ENCODE measurements around the gene DNAAF9.
"Not testable (repeated sequence)": the region's sequence is repeated elsewhere in the genome, so short reads cannot be mapped to it uniquely, and the experiment has no call there.

DNAAF9 gene

DNA sequence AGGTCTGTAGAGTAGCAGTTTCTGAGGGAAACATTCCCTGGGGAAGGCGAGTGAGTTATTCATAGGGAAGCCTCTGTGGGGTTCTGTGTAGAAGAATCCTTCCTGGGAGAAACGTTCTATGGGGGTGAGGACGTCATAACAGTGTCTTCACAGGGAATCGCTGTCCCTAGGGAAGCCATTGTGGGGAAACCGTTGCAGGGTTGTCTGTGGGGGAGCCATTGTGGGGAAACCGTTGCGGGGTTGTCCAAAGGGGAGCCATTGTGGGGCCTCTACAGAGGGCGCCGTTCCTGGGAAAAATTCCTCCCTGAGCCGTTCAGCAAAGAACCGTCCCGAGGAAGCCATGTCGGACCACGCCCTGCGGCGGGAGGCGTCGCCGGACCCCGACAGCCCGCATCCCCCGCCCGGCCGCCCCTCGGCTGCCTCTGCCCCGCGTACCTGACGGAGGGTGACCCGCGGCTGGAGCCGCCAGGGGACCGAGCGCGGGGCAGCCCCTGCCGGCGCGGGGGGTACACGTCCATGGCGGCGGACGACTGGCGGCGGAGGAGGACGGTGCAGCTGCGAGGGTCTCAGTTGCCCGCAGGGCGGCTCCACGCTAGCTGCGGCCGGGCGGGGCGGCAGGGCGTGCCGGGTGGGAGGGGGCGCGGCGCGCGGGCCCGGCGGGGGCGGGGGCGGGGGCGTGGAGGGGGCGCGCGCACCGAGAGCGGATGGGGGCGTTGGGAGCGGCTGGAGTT, at the start of gene DNAAF9:
Gene DNAAF9 (minus strand): TSS at position 630 of the 731 bp plus-strand sequence. CDS start 112 bp downstream, at position 518.
- peak; percentile 55 for DNase-seq

DNA sequence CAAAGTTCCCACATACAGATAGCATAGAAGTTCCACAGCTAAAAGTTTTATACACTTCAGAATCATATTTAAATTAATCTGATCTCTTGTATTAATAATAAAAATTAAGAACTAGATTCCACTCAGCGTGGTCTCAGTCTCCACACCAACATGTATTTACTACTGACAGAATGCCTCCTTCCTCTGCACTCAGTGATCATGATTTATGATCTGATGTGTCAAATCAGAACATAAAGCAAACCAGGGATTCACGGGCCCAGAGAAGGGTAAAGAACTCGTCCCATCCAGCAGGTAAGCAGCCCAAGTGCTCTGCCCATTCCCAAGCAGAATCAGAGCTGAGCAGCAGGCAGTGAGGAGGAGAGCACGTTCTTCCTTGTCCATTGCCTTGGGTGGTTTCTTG, 49.2 kb upstream of the DNAAF9 start:
- no peak for DNase-seq

DNA sequence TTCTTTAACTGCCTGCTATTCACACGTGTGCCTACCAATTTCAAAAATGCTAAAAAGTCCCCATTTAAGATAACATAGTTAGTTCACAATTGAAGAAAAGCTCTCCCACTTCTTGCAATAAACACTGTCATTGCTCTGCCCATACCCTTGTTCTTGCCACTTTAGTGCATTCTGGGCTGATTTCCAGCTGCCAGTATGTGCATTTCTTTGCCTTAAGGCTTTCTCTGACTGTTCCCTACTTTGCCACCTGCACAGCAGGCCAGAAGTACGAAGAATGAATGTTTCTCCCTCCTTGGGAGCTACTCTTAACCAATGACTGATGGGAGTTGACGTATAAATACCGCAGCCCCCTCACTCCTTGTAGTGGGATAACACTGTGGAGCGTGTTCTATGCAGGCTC, 47.4 kb upstream of the DNAAF9 start:
- no peak for DNase-seq

DNA sequence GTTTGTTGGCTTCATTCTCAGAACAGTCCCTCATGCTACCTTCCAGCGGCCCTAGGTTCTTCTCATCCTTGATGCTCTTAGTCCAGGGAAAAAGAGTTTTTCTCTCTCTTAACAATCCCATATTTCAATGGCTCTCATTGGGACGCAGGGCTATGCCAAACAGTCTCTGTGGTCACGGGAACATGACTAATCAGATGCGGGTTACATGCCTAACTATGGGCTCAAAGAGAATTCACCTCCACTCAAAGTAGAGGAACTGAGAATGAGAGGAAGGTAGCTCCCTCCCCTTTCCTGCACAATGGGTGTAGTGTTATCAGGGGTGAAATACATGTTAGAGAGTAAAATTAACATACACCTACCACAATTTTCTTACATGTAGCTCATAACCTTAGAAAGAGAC, 45.2 kb upstream of the DNAAF9 start:
- no peak for DNase-seq

DNA sequence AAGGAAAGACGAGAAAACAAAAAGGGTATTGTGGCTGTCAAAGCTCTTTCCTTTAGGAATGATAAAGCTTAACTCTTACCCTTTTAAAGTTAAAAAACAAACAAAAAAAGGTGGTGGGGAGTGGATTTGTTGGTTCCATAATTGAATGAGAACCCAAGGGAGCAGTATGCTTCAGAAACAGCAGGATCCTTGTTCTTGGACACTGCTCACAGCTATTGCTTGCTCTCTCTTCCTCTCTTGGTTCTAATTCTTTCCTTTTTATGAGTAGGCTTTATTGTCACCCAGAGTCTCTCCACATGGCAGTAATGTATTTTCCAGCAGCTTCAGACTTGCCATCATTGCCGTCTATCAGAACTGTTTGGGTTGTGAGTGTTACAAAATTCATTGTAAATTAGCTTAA, 44.7 kb upstream of the DNAAF9 start:
- no peak for DNase-seq

DNA sequence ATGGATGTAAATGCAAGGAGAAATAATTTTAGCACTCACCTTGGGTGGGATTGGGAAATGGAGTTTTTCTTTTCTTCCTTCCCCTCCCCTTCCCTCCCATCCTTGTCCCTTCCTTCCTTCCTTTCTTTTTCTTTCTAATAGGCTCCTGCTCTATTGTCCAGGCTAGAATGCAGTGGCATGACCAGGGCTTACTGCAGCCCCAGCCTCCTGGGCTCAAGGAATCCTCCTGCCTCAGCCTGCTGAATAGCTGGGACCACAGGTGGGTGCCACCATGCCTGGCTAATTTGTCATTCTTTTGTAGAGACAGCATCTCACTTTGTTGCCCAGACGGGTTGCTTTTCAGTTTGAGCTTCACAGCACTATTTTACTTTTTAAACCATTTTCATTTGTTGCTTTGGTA, 41.9 kb upstream of the DNAAF9 start:
- no peak for DNase-seq

DNA sequence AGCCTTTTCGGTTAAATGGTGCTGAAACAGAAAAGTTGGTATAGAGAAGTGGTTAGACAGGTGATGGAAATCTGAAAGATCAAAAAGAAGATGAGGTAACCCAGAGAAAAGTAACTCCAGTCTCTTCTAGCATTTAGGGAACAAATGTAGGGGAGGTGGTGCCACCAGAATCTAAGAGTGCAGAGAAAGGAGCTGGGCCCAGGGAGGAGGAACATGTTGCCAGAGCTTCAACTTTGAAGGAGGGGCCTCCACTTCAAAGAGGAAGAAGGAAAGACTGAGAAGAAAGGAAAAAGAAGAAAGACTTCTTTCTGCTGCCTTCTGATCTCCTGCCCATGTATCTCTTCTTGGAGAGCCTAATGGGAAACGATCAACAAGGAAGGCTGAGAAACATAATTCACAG, 39.9 kb upstream of the DNAAF9 start:
- DNase-seq, result no peak

DNA sequence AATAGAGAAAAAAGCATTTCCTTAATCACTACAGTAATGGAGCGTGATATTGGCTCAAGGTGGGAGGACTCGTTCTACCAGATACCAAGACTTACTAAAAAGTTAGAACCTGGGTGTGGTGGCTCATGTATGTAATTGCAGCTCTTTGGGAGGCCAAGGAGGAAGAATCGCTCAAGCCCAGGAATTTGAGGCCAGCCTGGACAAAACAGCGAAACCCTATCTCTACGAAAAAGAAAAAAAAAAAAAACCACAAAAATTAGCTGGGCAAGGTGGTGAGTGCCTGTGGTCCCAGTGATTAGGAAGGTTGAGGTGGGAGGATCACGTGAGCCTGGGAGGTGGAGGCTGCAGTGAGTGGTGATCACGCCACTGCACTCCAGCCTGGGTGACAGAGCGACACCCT, 39.3 kb upstream of the DNAAF9 start:
- DNase-seq, result no peak

DNA sequence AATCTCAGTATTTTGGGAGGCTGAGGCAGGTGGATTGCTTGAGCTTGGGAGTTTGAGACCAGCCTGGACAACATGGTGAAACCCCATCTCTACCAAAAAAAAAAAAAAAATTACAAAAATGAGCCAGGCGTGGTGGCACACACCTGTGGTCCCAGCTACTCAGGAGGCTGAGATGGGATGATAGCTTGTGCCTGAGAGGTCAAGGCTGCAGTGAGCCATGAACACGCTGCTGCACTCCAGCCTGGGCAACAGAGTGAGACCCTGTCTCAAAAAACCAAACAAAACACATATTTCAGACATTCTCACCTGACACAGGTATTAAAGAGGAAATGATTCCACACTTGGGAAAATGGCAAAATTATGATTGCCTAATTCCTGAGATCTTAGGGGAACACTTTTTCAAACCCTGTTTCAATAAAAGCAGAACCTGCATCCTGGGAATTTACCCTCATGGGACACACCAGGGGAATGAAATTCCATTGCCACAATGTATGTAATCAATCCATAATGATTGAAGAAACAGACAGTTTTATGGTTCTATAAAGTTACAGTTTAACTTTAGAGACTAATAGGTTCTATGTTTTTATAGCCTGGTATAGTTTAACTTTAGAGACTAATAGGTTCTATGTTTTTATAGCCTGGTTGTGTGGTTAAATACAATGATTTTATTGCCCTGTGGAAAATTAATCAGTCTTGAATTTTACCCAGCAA, 29.6 kb upstream of the DNAAF9 start:
- no peak for DNase-seq

DNA sequence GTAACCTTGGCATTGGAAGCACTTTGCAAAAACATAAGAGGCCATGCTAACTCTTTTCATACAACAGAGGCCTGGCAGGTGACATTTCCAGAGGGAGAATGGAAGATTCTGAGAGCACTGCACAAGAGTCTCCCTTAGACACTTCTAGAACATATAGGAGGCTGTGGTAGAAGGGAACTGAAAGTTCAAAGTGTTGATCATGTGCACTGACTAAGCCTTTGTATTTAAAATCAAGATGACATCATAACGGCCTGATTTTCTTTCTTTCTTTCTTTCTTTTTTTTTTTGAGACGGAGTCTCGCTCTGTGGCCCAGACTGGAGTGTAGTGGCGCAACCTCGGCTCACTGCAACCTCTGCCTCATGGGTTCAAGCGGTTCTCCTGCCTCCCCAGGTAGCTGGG, 26.8 kb upstream of the DNAAF9 start:
- no peak for DNase-seq

DNA sequence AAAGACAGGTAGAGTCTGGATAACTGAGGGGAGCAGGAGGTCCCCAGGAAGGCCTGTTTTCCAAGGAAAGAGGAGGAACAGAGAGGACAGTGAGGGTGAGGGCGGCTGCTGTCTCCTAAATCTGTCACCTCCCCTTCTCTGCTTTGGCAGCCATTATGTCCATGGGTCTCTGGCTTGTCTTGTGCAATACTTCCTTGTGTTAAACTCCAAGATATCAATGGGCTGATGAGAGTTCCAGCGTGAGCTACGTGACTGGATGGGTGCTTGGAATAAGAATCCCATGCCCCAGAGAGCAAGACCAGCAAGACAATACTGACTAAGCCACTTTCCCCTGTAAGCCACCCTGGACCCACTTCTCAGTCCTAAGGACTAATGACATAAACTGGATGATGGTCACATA, 26.3 kb upstream of the DNAAF9 start:
- no peak for DNase-seq

DNA sequence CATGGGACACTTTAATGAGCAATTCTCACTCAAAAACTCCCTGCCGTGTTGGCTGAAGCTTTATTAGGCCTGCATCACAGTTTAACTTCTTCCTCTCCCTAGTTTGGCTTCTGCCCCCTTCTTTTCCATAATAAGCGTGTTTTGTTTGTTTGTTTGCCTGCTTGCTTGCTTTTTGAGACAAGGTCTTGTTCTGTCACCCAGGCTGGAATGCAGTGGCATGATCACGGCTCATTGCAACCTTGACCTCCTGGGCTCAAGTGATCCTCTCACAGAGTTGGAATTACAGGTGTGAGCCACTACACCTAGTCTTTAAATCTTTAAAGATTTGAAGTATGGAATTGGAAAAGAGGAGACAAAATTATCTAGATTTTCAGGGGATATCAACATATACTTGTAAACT, 25.4 kb upstream of the DNAAF9 start:
- DNase-seq, result no peak

DNA sequence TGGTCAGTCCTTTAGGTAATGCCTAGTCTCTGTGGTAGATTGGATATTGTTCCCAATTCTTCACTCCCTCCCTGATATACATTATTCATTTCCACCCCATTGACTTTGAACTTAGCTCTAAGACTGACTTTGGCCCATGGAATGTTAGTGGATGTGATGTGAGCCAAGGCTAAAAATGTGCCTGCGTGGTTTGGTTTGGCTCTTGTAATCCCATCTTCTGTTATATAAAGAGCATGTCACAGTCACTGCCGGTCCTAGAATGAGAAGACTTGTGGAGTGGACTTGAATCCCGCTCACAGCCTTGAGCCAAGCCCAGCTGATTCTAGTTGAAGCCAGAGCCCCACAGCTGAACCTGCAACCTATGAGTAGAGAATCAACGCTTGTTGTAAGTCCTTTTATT, 23.6 kb upstream of the DNAAF9 start:
- DNase-seq, result no peak

DNA sequence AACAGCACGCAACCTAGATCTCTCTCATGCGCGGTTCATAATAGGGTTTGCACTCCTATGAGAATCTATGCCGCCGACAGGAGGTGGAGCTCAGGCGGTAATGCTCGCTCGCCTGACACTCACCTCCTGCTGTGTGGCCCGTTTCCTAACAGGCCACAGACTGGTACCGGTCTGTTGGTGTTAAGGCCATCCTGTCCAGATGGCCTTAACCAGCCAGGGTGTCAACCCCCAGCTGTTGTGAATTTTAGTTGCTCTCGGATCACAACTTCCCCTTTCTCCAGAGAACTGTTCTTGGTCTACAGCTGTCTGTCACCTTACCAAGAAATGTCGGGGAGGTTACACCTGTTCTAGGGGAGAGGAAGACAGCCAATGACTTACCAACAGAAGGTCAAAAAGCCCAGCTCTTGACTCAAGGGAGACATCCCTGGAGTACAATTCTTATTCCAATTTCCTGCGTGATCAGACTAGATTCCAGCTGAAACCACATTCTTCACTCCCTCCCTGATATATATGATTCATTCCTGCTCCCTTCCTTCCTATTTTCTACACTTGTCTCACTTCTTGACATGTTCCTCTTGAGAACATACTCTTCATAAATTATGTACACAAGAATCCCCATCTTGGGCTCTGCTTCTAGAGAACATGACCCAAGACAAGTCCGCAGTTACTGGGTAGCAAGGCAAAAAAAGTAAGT, 23.1 kb upstream of the DNAAF9 start:
- no peak for DNase-seq

DNA sequence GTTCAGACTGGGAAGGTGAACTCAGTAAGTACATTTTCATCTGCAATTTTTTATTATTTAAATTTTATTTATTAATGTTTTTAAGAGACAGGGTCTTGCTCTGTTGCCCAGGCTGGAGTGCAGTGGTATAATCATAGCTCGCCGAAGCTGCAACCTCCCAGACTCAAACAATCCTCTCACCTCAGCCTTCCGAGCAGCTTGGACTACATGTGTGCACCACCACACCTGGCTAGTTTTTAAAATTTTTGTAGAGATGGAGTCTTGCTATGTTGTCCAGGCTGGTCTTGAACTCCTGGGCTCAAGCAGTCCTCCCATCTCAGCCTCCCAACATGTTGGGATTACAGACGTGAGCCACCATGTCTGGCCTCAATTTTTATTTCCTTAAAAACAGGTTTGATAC, 19.3 kb upstream of the DNAAF9 start:
- DNase-seq, result not testable (repeated sequence)

DNA sequence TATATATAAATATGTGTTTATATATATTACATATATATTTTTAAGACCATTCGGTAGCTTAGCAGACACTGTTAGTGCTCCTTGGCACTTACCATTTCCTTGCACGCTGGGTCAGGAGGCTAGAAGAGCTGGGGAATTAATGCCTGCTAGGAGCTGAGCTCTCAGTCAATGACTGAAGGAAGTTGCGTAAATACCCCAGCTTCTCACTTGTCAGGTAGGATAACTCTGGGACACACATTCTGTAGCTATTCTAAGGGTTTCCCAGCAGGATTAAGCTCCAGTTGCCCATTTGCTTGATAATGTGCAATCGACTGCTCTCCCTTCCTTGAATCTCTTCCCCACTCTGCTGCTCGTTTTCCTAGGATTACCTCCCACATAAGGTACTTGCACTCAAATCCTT, 15.7 kb upstream of the DNAAF9 start:
- no peak for DNase-seq

DNA sequence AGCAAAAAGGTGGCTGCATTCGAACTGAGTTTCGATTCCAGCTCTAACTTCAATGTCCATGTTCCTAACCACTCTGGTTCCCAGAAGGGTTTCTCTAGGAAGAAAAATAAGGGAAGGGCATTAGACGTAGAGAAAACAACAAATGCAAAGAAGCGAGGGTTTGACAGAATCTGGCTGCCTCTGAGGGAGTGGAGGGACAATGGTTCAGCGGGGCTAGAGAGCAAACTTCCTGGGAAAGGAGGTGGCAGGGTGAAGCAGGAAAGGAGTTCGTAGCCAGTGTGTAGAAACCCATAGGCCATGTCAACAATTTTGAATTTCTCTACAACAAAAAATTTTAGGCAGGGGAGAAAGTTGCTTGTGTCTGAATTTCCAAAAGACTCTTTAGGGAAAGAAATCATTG, 14.5 kb upstream of the DNAAF9 start:
- DNase-seq, result no peak

DNA sequence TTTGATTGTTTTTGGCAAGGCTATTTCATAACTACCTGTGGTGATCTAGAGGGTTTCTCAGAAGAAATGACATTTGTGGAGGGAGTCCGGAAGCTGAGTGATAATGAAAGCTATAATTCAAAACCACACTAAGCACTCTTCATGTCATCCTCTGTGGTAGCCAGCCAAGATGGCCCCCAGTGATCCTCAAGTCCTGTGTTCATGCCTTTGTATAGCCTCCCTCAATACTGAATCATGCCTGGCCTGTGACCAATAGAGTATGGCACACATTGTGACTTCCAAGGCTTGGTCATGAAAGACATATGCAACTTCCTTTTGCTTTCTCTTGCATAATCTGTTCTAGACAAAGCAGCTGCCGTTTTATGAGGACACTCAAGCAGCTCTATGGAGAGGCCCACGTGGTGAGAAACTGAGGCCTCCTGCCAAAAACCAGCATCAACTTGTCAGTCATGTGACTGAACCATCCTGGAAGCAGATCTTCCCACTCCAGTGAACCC, 12.8 kb upstream of the DNAAF9 start:
- no peak for DNase-seq

DNA sequence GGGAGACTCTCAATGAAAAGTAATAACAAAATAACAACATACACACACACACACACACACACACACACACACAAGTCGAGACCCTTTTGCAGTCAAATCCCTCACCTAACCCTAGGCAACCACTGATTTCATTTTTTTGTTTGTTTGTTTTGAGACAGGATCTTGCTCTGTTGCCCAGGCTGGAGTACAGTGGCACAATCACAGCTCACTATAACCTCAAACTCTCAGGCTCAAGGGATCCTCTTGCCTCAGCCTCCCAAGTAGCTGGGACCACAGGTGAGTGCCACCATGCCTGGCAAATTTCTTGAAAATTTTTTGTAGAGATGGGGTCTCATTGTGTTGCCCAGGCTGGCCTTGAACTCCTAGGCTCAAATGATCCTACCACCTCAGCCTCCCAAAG, 10.7 kb upstream of the DNAAF9 start:
- not testable (repeated sequence) for DNase-seq

DNA sequence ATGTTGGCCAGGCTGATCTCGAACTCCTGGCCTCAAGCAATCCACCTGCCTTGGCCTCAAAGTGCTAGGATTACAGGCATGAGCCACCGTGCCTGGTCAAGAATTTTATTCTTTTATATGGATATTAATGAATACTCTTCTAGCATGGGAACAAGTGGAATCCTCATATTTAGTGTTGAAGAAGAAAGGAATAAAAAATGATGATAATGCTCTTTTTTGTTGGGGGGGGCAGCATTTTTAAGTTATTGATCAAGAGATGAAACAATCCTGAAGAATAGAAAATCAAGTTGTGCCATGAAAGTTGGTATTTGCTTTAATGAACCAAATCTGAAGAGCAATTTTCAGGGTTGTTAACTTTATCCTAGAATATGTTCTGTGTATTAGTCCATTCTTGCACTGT, 6.7 kb upstream of the DNAAF9 start:
- no peak for DNase-seq

DNA sequence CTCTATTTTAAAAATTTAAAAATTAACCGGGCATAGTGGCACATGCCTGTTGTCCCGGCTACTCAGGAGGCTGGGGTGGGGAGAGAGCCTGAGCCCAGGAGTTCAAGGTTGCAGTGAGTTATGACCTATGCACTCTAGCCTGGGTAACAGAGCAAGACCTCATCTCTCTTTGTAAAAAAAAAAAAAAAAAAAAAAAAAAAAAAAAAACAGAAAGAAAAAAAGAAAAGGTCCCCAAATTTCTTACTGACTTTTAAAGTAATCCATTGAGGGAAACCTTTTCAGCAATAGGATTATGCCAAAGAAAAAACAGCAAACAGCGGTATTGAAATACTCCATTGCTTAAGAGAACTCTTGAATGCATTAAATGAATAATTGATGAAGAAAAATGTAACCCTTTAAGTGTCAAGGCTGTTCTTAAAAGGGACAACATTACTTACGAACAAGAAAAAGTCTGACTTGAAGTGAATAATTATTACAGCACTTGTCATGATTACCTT, 6.0 kb upstream of the DNAAF9 start:
- DNase-seq, result no peak

DNA sequence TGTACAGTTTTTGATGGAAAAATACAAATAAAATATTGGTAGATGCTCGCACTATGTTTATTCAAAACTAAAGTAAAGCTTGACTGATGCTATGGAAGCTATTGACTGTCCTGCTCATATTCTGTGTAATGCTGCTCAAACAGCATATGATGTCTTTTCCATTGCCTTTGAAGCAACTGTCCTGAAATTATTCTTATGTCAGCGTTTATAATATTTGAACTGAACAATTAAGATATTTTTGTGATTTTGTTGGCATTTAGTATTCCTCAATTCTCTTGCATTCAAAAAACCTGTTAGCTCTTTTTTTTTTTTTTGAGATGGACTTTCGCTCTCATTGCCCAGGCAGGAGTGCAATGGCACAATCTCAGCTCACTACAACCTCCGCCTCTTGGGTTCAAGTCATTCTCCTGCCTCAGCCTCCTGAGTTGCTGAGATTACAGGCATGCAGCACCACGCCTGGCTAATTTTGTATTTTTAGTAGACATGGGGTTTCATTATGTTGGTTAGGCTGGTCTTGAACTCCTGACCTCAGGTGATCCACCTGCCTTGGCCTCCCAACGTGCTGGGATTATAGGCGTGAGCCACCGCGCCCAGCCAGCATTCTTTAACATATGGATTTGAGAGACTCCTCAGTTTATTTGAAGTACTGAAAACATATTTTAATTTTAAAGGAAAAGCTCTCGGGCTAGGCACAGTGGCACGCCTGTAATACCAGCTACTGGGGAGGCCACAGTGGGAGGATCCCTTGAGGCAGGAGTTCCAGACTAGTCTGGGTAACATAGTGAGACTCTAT, 5.3 kb upstream of the DNAAF9 start:
- DNase-seq, result no peak

DNA sequence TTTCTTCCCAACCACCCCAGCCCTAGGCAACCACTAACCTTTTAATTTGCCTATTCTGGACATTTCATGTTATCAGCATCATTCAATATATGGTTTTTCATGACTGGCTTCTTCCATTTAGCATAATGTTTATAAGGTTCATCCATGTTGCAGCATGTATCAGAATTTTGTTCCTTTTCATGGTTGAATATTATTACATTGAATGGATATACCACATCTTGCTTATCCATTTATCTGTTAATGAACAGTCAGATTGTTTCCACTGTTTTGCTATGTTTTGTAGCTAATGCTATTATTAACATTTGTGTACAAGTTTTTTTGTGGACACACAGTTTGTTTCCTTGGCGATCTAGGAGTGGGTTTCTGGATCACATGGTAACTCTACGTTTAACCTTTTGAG, 3.0 kb upstream of the DNAAF9 start:
- DNase-seq, result no peak

Measured in NCI-H748 treated with DMSO at 0.1 percent for 48 hours (cell line).